Ammon's horn (tissue), 1 donor: ENCODE measurements around the gene SPEM1.

Experiments
- DNase-seq: peaks from one replicate; pipeline ENCODE4 v3.0.0-alpha.2; 2016; ENCODE audit warnings: low spot score

Gene SPEM1

GRCh38 chr17:7419819-7420610, at the start of gene SPEM1:
Gene SPEM1, plus strand, starts transcription at chr17:7420324. Its CDS starts 61 bp downstream, at chr17:7420385.
- DNase-seq: no peak

- no peak for DNase-seq
These were observed 49.3 kb upstream of the SPEM1 start for GRCh38 chr17:7370853-7371252.

DNA sequence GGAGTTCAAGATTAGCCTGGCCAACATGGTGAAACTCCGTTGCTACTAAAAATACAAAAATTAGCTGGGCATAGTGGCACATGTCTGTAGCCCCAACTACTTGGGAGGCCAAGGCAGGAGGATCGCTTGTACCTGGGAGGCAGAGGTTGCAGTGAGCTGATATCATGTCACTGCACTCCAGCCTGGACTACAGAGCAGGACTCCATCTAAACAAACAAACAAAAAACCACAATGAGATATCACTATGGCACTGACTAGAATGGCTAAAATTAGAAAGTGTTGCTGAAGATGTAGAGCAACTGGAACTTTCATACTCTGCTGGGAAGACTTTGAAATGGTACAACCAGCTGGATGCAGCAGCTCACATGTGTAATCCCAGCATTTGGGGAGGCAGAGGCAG, 45.8 kb upstream of the SPEM1 start:
- DNase-seq: no peak

GRCh38 chr17:7379134-7379533, 41.0 kb upstream of the SPEM1 start:
- no peak for DNase-seq

- DNase-seq: peak; percentile 22
These were observed 39.8 kb upstream of the SPEM1 start for GRCh38 chr17:7380321-7380720.

DNA sequence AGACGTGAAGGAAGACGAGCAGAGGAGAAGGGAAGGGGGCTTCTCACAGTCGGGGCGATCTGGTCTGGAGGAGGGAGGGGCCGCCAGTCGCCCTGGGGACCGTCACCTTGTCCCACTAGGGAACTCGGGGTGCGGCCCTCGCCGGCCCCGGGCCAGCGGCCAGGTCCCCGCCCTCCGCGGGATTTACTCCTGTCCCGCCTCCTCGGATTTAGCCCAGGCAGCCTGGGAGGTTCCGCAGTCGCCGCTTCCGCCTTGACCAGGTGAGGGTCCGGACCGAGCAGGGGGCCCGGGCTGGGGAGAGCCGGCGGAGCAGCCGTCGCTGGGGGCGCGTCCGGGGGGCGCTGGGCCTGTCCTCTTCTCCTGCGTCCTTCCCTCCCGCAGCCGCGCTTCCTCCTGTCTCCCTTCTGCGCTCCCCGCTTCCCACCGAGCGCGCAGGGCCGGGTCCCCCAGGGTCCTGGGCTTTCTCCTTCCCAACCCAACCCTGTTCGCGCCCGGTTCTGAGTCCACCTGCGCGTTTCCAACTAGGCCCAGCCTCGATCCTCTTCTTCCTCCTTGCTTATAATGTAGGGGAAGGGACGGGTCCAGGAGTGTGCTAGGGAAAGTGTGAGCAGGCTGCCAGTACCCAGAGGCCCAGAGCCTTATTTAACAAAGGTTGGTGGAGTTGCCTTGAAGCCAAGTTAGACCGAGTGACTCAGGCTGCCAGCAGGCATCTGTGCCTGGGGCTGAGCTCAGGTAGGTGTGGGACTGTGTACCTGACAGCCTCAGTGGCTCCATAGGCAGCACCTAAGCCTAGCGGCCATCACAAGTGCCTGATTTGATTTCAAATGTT, 39.1 kb upstream of the SPEM1 start, which contains the start of gene TNK1:
TSS of gene TNK1 (plus strand) at position 235 of the 829 bp plus-strand sequence. CDS start 1,838 bp downstream, outside the sequence.
- DNase-seq: no peak

DNA sequence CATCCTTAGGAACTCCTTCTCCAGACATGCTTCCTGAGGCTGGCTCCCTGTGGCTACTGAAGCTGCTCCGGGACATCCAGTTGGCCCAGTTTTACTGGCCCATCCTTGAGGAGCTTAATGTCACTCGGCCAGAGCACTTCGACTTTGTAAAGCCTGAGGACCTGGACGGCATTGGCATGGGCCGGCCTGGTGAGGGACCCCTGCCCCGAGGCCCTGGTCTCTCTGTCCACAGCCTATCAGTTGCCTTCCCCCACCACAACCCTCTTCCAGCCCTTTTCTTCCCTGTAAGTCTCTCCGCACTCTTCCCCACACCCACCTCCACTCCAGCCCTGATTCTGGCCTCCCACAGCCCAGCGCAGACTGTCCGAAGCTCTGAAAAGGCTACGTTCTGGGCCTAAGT, 37.2 kb upstream of the SPEM1 start:
- DNase-seq: no peak

- DNase-seq: no peak
These were observed 36.8 kb upstream of the SPEM1 start for GRCh38 chr17:7383371-7383741.

- DNase-seq: peak; percentile 20
These were observed 36.2 kb upstream of the SPEM1 start for GRCh38 chr17:7383742-7384488.

DNA sequence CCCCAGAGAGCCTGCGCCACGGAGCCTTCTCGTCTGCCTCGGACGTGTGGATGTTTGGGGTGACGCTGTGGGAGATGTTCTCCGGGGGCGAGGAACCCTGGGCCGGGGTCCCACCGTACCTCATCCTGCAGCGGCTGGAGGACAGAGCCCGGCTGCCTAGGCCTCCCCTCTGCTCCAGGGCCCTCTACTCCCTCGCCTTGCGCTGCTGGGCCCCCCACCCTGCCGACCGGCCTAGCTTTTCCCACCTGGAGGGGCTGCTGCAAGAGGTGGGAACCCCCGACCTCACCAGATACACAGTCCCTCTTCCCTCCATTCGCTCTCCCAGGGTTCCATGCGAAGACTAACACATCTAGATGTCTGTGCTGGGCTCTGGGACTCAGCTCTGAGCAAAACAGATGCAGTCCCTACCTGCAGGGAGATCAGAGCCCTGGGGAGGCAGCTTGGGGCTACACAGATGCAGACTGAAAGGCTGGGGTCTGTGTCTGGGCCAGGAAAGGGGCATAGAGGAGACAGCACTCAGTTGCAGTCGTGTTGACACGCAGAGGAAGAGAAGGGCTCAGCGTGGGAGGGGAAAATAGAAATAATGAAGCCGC, 35.5 kb upstream of the SPEM1 start:
- DNase-seq: no peak

DNA sequence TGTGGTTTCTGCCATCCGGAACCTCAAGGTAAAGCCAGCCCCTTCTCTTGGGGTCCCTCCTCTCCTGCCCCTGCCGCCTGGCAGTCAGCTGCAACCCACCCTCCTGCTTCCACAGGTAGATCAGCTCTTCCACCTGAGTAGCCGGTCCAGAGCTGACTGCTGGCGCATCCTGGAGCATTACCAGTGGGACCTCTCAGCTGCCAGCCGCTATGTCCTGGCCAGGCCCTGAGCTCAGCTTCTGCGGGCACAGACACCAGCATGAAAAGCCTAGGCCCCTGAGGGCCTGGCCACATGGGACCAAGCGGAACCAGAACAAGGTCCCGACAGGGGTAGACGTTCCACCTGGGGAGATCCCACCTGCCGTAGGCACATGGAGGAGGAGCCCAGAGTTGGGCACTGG, 31.3 kb upstream of the SPEM1 start:
- no peak for DNase-seq

GRCh38 chr17:7389924-7390910, 29.9 kb upstream of the SPEM1 start:
- no peak for DNase-seq

- no peak for DNase-seq
These were observed 28.8 kb upstream of the SPEM1 start for GRCh38 chr17:7391307-7391706.

- DNase-seq: no peak
These were observed 27.2 kb upstream of the SPEM1 start for GRCh38 chr17:7392696-7393612.

DNA sequence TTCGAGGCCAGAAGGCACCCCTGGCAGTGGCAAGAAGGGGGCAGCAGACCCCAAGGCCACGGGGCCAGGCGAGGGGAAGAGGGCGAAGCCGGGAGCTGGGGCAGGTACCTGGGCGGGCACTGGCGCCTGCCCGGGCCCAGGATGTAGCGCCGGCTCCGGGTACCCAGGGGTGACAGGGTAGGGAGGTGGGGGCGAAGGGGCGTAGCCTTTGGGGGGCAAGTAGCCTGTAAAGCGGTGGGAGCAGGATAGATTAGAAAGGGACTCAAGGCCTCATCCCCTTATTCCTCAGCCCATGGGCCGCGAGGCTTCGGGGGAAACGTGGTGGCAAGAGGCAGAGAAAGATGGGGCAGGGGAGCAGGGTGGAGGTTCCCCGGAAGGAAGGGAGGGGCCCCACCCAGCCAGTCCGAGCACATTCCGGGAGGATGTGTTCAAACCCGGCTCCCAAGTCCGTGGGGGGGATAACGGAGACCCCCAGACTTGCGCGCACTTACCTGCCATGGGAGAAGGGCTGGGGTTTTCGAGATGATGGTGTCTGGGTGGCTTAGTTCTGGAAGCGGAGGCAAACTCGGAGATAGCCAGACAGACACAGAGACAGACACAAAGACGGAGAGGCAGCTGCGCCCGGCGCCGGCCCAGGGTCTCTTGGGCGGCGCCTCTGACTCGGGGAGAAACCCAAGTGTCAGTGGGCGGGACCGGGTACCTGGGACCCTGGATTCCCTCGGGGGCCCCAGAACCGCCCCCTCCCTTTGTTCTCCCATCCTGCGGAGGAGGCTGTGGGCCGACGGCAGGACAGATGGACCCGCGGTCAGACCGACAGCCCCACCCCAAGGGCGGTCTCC, 26.3 kb upstream of the SPEM1 start:
- no peak for DNase-seq

- peak; percentile 86 for DNase-seq
These were observed 25.5 kb upstream of the SPEM1 start, which contains the start of gene PLSCR3 for GRCh38 chr17:7394452-7395191. Gene PLSCR3, minus strand, starts transcription at chr17:7394525. Its CDS starts 415 bp downstream, at chr17:7394110.

DNA sequence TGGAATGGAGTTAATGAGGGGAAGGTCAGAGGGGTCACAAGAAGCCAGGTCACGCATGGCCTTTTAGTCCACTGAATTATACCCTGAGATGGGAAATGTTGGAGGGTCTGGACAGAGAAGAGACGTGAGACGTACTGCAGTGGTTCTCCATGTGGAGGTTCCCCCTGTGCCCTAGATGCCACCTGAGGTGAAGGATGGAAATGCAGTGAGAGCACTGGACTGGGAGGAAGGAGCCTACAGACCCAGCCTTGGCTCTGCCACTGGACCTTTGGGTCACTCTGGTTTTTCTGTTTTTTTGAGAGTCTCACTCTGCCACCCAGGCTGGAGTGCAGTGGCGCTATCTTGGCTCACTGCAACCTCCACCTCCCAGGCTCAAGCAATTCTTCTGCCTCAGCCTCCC, 24.0 kb upstream of the SPEM1 start:
- no peak for DNase-seq

- no peak for DNase-seq
These were observed 21.5 kb upstream of the SPEM1 start for GRCh38 chr17:7398612-7399011.
